Brain microvascular endothelial cell (primary cell): ENCODE measurements around the gene DDX24.
A peak's percentile ranks its signal among the peaks of the same experiment; 100 is the strongest.

Source experiments
- DNase-seq: peaks from one replicate; pipeline ENCODE4 v3.0.0-alpha.2; 2020
- H3K27ac ChIP-seq: fragments of 250-450 bp; sonication (Bioruptor Pico); 2 replicates; pipeline ENCODE4 v1.5.1; 2020; ENCODE audit warnings: mild to moderate bottlenecking, moderate library complexity
- H3K27me3 ChIP-seq: fragments of 250-450 bp; sonication (Bioruptor Pico); replicated peaks from 2 replicates; pipeline ENCODE4 v1.5.1; 2020; ENCODE audit warnings: mild to moderate bottlenecking
- H3K36me3 ChIP-seq: fragments of 250-450 bp; sonication (Bioruptor Pico); replicated peaks from 2 replicates; pipeline ENCODE4 v1.5.1; 2020; ENCODE audit warnings: mild to moderate bottlenecking
- H3K4me3 ChIP-seq: 2 replicates; pipeline ENCODE4 v1.5.1; 2011; ENCODE audit warnings: low read depth, mild to moderate bottlenecking, control low read depth, low read length, moderate library complexity
- CTCF ChIP-seq: IDR thresholded peaks from 2 replicates; pipeline ENCODE4 v1.5.1; 2011; ENCODE audit warnings: low read depth, mild to moderate bottlenecking, moderate library complexity, low read length, control low read depth, inconsistent platforms; ENCODE audit errors: missing control alignments
- in situ Hi-C: cut with HindIII; loops from 2 replicates; pipeline ENCODE4 v1.10.0; 2017; ENCODE audit warnings: low sequenced_read_pairs, low pct_ligation_motif_present

DDX24 gene

GRCh38 chr14:94037954-94038353, 43.0 kb downstream of the DDX24 start:
- in situ Hi-C loops = no loop called here
- Histone ChIP-seq H3K36me3 (no peaks in the 10 kb centered on the region), H3K27me3 (no peaks in the 10 kb centered on the region), H3K27ac (no peak overlapping the region), H3K4me3 (no peak overlapping the region)
- DNase-seq = no peak
- TF ChIP-seq CTCF = no peak

- peak; percentile 94 for TF ChIP-seq CTCF
- DNase-seq = peak; percentile 77
- in situ Hi-C loops = no loop called here
- no peaks in the 10 kb centered on the region for H3K27me3 ChIP-seq
- no peak overlapping the region for H3K4me3 ChIP-seq
- H3K27ac ChIP-seq = no peak overlapping the region
- no peaks in the 10 kb centered on the region for H3K36me3 ChIP-seq
Measured at GRCh38 chr14:94036313-94037167, 44.5 kb downstream of the DDX24 start.

- H3K36me3 ChIP-seq = no peaks in the 10 kb centered on the region
- no peak overlapping the region for H3K4me3 ChIP-seq
- DNase-seq = no peak
- H3K27me3 ChIP-seq = no peaks in the 10 kb centered on the region
- H3K27ac ChIP-seq = no peak overlapping the region
- no peak for TF ChIP-seq CTCF
- in situ Hi-C loops = no loop called here
Measured at GRCh38 chr14:94034886-94035285, 46.1 kb downstream of the DDX24 start.

GRCh38 chr14:94031883-94032279, 49.1 kb downstream of the DDX24 start:
- Histone ChIP-seq H3K4me3 (no peak overlapping the region), H3K36me3 (no peaks in the 10 kb centered on the region), H3K27me3 (no peaks in the 10 kb centered on the region), H3K27ac (no peak overlapping the region)
- in situ Hi-C loops = no loop called here
- TF ChIP-seq CTCF = no peak
- DNase-seq = no peak

GRCh38 chr14:94031161-94031882, 49.7 kb downstream of the DDX24 start:
- Histone ChIP-seq H3K36me3 (no peaks in the 10 kb centered on the region), H3K27ac (no peak overlapping the region), H3K27me3 (no peaks in the 10 kb centered on the region), H3K4me3 (no peak overlapping the region)
- no peak for TF ChIP-seq CTCF
- no peak for DNase-seq
- in situ Hi-C loops = no loop called here
